Gastroesophageal sphincter (tissue), 4 donors: ENCODE measurements around the gene DGKI. TPM values are rescaled to one million over a fixed set of nuclear protein-coding genes. Genes with fewer than 3 reads are reported as not detected.

Source experiments
- ATAC-seq: fragments of 150-250 bp; one replicate; pipeline ENCODE4 v1.9.1; 2016; ENCODE audit warnings: mild to moderate bottlenecking, moderate library complexity
- H3K27ac ChIP-seq, 4 donors: fragments of 200-600 bp; sonication (generic) in 3 of 4; 1 replicate in 3 of 4; 2 replicates in 1 of 4; pipeline ENCODE4 v1.5.1; 2016 to 2019
- H3K27me3 ChIP-seq: fragments of 200-600 bp; sonication (generic); one replicate; pipeline ENCODE4 v1.5.1; 2019
- H3K36me3 ChIP-seq, 2 donors: fragments of 200-600 bp; sonication (generic); one replicate each; pipeline ENCODE4 v1.5.1; 2019; ENCODE audit warnings: control low read depth in 1 of 2
- H3K4me1 ChIP-seq, 3 donors: fragments of 200-600 bp; sonication (generic); 1 replicate in 2 of 3; 2 replicates in 1 of 3; pipeline ENCODE4 v1.5.1; 2016 to 2019; ENCODE audit warnings: control low read depth in 2 of 3
- H3K4me3 ChIP-seq, 2 donors: fragments of 200-600 bp; sonication (generic); one replicate each; pipeline ENCODE4 v1.5.1; 2019; ENCODE audit warnings: mild to moderate bottlenecking in 1 of 2, moderate library complexity in 1 of 2
- H3K9me3 ChIP-seq, 3 donors: fragments of 200-600 bp; sonication (generic); one replicate each; pipeline ENCODE4 v1.5.1; 2017 to 2019; ENCODE audit warnings: control low read depth in 2 of 3
- EP300 ChIP-seq: sonication (generic); formaldehyde crosslinking; IDR thresholded peaks from one replicate; pipeline ENCODE4 v1.6.1; 2017; ENCODE audit warnings: antibody characterized with exemption, mild to moderate bottlenecking
- POLR2A ChIP-seq, 2 donors: fragments of 450-650 bp; IDR thresholded peaks; one replicate each; pipeline ENCODE4 v1.6.1; 2017; ENCODE audit warnings: antibody characterized with exemption in 2 of 2, mild to moderate bottlenecking in 2 of 2, moderate library complexity in 1 of 2
- POLR2AphosphoS5 ChIP-seq: sonication (generic); formaldehyde crosslinking; IDR thresholded peaks from one replicate; pipeline ENCODE4 v1.6.1; 2017; ENCODE audit warnings: antibody characterized with exemption
- WGBS, 2 donors: methylation state at CpG; one replicate each; pipeline ENCODE4 v1.1.5; 2018; ENCODE audit warnings: low coverage in 1 of 2; 5-methylcytosine and 5-hydroxymethylcytosine counted together
- total RNA-seq, 4 donors: library from RNA; depleted of rRNA; stranded (reverse); fragments of >200 nt; gene quantifications; one replicate each; pipeline ENCODE4 v1.1.0, GENCODE V29; 2016
- TF ChIP-seq, protein P1 (sequence below), 4 experiments: fragments of 200-600 bp in 2 of 4; fragments of 450-650 bp in 2 of 4; sonication (generic) in 1 of 4; IDR thresholded peaks; one replicate each; pipeline ENCODE4 v1.5.1; 2017 to 2019; ENCODE audit warnings: antibody characterized with exemption in 4 of 4, mild to moderate bottlenecking in 2 of 4, moderate library complexity in 2 of 4

DGKI gene
- total RNA-seq, 4 donors from 2014 or later: 0.27 to 4.8 (median 3.2) TPM

DNA sequence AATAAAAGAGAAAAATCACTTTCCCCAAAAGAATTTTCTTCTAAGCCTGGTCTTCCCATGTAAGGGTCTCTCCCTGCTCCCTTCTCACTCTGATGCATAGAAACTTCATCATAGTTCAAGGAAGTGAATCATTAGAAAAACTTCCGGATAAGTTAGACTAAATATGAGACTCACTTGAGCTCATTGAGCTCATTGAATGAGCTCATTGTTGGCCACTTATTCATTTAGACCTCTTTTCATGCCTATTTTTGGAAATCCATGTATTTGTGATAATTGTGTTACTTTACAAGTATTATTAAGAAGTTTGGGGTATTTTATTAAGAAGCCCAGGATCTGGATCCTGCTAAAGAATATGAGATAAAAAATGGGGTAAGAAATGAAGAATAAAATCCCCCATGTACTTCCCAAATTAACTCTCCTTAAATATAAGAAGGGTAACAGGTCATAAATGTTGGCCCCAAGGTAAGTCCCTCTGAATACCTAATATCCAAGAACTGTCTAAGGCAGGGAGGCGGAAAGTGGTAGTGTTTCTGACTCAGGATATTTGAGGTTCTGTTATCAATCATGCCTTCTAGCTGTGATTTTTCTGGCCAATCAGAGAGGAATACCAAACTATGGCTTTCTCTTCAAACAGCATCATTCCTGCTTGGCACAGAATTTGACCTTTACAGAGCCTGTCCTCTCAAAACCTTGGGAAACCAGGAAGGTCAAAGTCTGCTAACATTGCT is 266.7 kb downstream of the DGKI start:
- Histone ChIP-seq H3K36me3 (no peaks in the 10 kb centered on the region), H3K4me1 (no peaks in the 10 kb centered on the region), H3K4me3 (no peak overlapping the region), H3K9me3 (no peaks in the 10 kb centered on the region), H3K27ac (no peak overlapping the region), H3K27me3 (no peaks in the 10 kb centered on the region)
- TF ChIP-seq POLR2AphosphoS5: no peak
- no peak for TF ChIP-seq EP300
- TF ChIP-seq, protein P1, sequence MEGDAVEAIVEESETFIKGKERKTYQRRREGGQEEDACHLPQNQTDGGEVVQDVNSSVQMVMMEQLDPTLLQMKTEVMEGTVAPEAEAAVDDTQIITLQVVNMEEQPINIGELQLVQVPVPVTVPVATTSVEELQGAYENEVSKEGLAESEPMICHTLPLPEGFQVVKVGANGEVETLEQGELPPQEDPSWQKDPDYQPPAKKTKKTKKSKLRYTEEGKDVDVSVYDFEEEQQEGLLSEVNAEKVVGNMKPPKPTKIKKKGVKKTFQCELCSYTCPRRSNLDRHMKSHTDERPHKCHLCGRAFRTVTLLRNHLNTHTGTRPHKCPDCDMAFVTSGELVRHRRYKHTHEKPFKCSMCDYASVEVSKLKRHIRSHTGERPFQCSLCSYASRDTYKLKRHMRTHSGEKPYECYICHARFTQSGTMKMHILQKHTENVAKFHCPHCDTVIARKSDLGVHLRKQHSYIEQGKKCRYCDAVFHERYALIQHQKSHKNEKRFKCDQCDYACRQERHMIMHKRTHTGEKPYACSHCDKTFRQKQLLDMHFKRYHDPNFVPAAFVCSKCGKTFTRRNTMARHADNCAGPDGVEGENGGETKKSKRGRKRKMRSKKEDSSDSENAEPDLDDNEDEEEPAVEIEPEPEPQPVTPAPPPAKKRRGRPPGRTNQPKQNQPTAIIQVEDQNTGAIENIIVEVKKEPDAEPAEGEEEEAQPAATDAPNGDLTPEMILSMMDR (IDR thresholded peaks at IDR 0.05): no peak
- ATAC-seq: no peak
- WGBS, 2 donors: 50 to 56% methylated on average over 2 of the region's 2 CpGs

DNA sequence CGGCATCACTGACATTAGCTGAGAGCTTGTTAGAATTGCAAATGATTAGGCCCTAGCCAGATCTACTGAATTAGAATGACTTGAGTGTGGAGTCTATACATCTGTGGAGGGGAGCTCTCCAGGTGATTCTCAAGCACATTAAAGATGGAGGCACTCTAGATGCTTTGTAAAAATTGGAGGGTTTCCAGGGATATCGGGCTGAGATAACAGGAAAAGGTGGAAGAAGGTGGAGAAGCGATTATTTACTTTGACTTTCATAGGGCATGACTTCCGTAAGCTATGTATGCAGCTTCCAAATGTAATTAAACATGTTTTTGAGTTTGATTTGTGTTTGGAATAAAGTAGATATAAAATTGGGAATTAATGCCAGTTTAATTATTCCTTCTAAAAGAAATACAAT is 268.2 kb downstream of the DGKI start:
- Histone ChIP-seq H3K36me3 (no peaks in the 10 kb centered on the region), H3K27ac (no peak overlapping the region), H3K9me3 (no peaks in the 10 kb centered on the region), H3K4me3 (no peak overlapping the region), H3K4me1 (no peaks in the 10 kb centered on the region), H3K27me3 (no peaks in the 10 kb centered on the region)
- no peak for ATAC-seq
- TF ChIP-seq EP300 (no peak), POLR2A (IDR thresholded peaks at IDR 0.05) (no peak), POLR2AphosphoS5 (no peak)
- TF ChIP-seq, protein P1 (IDR thresholded peaks at IDR 0.05): no peak
- WGBS, 2 donors: 62 to 77% methylated on average over 3 to 4 of the region's 4 CpGs

DNA sequence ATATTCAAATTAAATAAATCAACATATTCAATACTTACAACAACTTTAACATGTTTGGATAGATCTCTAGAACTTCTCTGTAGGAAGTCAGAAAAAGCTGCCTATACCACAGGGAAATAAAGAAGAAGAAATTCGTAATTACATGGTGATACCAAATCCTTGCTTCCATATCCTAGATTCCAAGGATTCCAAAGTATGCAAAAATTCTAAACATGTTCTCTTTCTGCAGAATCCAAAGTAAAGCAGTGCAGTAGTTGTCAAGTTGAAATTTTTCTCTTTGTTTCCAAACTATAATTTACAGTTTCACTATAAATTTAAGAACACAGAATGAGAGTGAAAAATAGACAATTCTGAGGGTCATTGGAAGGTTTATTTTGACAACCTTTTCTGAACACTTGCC is 269.6 kb downstream of the DGKI start:
- 50 to 55% methylated on average over 1 of the region's 1 CpG for WGBS, 2 donors
- ATAC-seq: no peak

DNA sequence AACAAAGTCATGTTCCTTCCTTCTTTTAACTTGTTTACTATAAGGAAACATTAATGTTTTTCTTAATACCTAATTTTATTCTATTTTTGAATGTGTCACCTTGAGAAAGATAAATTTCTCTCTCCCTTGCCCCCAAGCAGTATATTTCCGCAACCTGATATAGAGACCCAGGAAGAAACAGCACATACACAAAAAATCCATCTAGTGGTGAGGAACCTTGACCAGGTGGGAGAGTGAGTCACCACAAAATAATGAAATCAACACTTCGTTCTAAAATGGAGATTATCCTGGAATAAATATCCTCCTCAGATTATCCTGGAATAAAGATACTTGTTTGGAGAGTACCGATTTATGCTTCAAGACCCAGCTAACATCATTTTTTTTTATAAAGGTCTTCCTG is 270.3 kb downstream of the DGKI start:
- no peaks in the 10 kb centered on the region for H3K9me3 ChIP-seq
- TF ChIP-seq, protein P1 (IDR thresholded peaks at IDR 0.05): no peak
- TF ChIP-seq EP300 (no peak), POLR2AphosphoS5 (no peak)
- WGBS, 2 donors: 90 to 95% methylated on average over 2 to 3 of the region's 3 CpGs
- H3K36me3 ChIP-seq: no peaks in the 10 kb centered on the region
- no peak overlapping the region for H3K4me3 ChIP-seq
- no peak overlapping the region for H3K27ac ChIP-seq
- H3K27me3 ChIP-seq: no peaks in the 10 kb centered on the region
- no peaks in the 10 kb centered on the region for H3K4me1 ChIP-seq
- no peak for ATAC-seq

More for the DNA sequence above, 269.6 kb downstream of the DGKI start:
- no peaks in the 10 kb centered on the region for H3K27me3 ChIP-seq
- TF ChIP-seq, protein P1 (IDR thresholded peaks at IDR 0.05): no peak
- TF ChIP-seq POLR2AphosphoS5: no peak
- TF ChIP-seq EP300: no peak
- TF ChIP-seq POLR2A (IDR thresholded peaks at IDR 0.05): no peak
- no peak overlapping the region for H3K4me3 ChIP-seq
- H3K36me3 ChIP-seq: no peaks in the 10 kb centered on the region
- no peaks in the 10 kb centered on the region for H3K9me3 ChIP-seq
- H3K27ac ChIP-seq: no peak overlapping the region
- no peaks in the 10 kb centered on the region for H3K4me1 ChIP-seq

DNA sequence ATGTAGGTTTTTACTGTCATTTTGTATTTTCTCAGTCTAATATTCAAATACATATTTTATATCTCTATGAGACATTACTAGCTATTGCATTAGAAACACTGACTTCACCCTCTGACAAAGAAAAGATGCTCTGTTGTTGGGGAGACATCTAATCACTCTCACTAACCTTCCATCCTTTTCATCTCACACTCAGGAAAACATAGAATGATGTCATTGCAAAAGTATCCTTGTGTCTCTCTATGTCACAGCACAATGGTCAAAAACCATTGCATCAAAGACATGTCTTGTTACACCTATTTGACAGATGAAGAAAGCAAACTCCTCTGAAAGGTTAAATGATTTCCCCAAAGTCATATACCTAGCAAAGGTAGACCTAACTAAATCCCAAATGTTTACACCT is 272.0 kb downstream of the DGKI start:
- Histone ChIP-seq H3K27me3 (no peaks in the 10 kb centered on the region), H3K27ac (no peak overlapping the region), H3K4me3 (no peak overlapping the region), H3K4me1 (no peaks in the 10 kb centered on the region), H3K36me3 (no peaks in the 10 kb centered on the region), H3K9me3 (no peaks in the 10 kb centered on the region)
- TF ChIP-seq POLR2AphosphoS5 (no peak), EP300 (no peak), POLR2A (IDR thresholded peaks at IDR 0.05) (no peak)
- TF ChIP-seq, protein P1 (IDR thresholded peaks at IDR 0.05): no peak
- no peak for ATAC-seq
